CD4-positive, alpha-beta T cell treated with Interleukin-12 subunit alpha and Interleukin-12 subunit beta, for 1 hour (primary cell): ENCODE measurements around the gene MYDGF.
A peak's percentile ranks its signal among the peaks of the same experiment; 100 is the strongest.

Experiments
- DNase-seq: peaks from one replicate; pipeline ENCODE4 v3.0.0-alpha.2; 2020

The MYDGF gene

DNA sequence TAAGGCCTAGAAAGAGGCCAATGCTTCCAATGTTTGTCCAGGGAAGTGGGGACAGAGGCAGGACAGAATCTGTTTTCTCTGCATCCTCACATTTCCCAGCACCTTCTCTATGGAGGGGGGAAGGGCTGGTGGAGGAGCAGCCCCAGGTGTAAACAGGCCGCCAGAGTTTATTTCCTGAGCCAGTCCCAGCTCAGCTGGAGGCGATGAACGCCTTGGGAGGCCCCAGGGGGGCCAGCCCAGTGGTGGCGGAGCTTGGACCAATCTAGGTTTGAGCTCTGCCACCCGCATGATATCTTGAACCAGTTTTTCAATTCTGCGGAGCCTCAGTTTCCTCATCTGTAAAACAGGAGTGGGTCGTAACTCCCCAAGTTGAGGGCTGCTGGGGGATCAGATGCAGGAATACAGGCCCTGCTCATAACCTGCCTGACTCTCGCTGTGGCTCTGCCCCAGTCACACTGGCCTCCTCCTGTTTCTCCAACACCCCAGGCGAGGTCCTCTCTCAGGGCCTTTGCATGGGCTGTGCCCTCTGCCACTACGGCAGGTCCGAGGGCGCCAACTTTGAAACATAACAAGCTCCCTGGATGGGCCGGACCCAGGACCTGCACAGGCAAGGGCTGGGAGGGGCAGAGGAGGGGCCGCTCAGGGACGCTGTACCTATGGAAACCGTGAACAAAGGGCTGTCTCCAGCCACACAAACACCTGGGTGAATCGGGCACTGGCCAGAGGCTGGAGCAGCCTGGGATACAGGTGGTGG lies 29.7 kb downstream of the MYDGF start:
- DNase-seq = no peak

DNA sequence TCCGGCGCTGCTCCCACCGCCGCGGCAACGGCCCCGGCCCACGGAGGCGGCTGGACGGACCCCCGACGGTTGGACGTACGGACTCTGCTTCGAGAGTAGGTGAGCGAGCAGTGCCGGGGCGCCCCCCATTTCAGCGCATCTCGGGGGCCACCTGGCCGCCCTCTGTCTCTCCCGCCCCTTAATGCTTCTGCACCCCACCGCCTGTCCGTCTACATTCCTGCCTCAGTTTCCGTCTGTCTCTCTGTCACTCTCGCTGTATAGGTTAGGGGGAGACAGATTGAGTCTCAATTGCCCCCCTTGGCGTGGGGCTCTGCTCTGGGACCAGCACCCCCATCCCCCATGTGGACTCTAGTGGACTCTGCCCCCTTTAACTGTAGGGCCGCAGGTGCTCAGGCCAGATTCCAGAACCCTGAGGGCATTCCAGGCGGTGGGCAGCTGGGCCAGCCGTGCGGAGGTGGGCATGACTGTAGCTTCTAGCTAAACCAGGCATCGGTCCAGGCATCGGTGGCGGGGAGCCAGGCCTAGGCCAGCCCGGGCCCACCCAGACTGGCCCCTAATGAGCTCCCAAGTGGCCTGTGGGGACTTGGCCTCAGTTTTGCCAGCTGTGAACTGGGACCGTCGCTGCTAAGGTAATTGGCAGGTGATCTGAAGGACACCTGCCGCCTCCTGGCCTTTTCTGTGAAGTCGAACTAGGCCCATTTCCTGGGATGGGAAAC lies 30.5 kb downstream of the MYDGF start:
- DNase-seq = peak; percentile 12

DNA sequence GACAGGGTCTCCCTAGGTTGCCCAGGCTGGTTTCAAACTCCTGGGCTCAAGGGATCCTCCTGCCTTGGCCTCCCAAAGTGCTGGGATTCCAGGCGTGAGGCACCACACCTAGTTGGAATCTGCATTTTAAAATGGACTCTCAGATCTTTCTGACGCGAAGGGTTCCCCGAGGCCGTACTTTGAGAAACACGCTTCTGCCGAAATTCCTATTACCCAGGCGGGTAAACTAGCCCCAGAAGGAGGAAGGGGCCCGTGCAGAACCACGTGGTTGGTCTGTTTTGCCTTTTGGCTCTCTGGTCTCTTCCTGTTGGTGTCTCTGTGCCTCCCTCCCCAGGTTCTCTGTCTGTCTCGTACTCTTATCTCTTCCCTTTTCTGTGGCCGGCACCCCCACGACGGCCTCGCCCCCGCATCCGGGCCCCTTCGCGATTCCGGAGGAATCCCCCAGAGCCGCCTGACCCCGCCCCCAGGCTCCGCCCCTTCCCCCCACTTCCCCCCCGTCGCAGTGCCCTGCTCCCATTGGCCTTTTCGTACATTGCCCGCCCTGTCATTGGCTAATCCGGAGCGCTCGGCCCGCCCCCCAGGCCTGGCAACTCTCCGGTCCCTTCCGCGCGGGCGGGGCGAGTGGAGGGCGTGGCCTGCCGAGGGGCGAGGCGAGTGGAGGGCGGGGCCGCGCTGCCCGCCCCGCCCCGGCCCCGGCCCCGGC lies 31.2 kb downstream of the MYDGF start, which contains the start of gene TNFAIP8L1:
Gene TNFAIP8L1 (plus strand): TSS at position 689 of the 703 bp plus-strand sequence. CDS start 12,354 bp downstream, outside the sequence.
- DNase-seq = peak; percentile 99

DNA sequence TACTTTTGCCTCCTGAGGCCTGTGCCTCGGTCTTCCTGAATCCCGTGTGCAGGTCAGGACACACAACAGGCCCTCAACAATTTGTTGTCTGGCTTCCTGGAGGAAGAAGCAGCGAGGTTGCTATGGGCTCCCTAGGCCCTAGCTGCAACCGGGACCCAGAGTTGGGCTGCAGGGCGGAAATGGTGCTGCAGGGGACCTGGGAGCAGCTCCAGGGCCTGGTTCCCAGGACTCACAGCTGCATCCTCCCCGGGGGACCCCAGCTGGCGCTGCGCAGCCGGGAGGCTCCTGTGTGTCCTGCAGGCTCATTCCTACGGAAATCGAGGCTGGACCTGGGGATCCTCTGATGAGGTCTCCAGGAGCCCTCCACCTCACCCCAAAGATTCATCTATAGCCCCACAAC lies 31.8 kb downstream of the MYDGF start:
- DNase-seq = no peak

DNA sequence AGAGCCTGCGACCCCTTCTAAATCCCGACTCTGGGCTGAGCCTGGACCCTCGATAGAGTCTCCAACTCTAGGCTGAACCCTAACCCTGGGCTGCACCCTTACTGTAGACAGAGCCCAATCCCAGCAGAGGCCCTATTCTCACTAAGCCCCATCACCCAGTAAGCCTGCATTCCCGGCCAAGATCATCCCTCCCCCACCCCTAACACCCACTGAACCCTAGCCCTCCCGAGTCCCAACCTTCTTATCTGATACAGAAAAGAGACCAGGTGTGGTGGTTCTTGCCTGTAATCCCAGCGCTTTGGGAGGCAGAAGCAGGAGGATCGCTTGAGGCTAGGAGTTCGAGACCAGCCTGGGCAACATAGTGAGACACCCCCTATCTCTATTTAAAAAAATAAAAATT lies 33.4 kb downstream of the MYDGF start:
- DNase-seq = no peak

DNA sequence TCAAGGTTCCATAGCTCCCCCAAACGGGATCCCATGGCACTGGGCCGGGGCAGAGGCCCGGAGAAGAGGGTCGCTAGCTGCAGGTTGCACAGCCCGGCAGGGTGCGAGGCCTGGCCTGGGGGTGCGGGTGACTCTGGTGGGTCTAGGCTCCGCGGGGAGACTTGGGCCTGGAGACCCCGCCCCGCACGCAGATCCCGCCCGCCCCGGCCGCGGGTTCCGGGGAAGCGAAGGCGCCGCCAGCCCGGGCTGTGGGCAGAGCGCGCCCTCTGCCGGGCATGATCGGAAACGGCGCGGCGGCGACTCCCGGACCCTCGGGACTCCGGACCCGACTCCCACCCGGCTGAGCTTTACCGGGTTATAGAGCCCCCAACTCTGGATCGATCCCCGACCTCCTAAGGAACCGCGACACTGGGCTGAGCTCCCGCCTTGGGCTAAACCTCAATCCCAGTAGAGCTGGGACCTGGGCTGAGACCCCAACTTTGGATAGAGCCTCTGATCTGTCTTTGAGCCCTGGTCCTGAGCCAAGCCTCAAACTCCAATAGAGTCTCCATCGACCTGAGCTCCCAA lies 33.9 kb downstream of the MYDGF start:
- DNase-seq = peak; percentile 78

DNA sequence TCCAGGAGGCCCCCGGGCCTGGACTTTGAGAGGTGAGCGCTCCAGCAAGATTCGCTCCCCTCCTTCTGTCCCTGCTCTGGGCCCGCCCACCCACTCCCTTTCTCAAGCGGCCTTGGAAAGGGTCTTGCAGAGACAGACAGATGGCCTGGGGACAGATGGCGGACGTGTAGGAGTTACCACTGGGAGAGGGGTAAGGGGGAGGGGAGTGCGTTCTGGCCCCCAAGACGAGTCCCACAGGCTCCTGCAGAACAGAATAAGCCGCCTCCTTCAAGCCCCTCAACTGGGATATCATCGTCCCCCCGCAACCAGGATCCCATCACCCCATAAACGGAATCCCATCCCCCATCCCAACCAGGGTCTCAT lies 34.4 kb downstream of the MYDGF start:
- no peak for DNase-seq

DNA sequence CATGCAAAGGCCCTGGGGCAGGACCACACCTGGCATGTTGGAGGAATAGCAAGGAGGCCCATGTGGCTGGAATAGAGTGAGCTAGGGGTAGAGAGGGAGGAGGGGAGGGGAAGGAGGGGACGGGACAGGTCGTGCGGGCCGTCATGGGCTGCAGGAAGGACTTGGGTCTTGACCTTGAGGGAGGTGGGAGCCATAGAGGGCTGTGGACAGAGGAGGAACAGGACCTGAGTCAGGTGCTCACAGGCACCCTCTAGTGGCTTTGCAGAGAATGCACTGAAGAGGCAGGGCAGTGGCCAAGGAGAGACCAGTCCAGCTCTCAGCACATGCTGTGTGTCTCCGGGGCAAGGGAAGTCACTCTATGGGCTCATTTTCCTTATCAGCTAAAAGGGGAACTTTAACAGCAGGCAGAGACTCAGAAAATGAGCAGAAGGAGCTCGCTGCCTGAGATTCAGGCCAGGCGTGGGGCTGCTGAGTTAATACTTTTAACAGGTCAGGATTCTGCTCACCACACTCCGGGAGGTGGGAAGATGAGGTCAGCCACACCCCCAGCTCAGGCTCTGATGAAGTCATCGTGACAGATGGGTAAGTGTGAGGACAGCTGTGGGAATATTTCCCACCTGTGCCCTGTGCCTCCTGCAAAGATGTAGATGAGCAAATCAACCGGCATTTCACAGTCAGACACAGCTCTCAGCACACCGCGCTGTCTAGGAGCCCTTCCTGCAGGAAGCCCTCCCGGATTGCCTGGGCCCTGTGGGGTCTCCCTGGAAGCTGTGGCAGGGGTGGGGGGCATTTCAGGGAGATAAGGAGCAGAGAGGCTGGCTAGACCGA lies 36.8 kb downstream of the MYDGF start:
- peak; percentile 66 for DNase-seq

DNA sequence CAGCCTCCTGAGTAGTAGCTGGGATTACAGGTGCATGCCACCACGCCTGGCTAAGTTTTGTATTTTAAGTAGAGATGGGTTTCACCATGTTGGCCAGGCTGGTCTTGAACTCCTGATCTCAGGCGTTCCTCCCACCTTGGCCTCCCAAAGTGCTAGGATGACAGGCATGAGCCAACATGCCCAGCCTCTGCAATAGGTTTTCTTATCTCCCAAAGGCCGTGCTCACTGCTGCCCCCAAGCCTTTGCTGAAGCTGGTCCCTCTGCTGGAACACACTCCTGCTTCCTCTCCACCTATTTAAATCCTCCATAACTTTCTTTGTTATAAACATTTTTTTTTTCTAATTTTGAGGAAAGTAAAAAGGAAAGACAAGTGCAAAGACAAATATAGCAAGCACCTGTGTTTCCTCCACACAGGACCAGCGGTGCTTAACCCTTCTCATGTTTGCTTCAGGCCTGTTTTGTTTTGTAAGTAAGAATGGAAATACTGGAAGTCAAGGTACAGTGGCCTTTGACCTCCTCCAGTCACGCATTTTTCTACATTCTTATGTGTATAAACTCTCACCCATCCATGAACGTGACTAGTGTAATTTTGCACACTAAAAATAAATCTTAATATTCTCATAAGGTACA lies 45.3 kb downstream of the MYDGF start:
- DNase-seq = no peak

DNA sequence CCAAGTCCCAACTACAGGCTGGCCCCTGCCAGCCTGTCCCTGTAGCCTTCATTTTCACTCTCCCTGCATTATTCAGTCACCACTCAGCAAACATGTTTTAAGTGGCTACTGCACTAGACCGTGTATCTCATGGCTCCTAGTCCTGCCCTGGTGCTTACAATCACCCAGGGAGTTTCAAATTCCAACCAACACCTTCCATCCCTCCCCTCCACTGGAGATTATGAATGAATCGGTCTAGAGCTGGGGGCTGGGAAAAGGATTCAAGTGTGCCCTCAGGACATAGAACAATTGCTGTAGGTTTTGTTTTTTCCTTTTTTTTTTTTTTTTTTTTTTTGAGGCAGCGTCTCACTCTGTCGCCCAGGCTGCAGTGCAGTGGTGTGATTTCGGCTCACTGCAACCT lies 45.8 kb downstream of the MYDGF start:
- no peak for DNase-seq

DNA sequence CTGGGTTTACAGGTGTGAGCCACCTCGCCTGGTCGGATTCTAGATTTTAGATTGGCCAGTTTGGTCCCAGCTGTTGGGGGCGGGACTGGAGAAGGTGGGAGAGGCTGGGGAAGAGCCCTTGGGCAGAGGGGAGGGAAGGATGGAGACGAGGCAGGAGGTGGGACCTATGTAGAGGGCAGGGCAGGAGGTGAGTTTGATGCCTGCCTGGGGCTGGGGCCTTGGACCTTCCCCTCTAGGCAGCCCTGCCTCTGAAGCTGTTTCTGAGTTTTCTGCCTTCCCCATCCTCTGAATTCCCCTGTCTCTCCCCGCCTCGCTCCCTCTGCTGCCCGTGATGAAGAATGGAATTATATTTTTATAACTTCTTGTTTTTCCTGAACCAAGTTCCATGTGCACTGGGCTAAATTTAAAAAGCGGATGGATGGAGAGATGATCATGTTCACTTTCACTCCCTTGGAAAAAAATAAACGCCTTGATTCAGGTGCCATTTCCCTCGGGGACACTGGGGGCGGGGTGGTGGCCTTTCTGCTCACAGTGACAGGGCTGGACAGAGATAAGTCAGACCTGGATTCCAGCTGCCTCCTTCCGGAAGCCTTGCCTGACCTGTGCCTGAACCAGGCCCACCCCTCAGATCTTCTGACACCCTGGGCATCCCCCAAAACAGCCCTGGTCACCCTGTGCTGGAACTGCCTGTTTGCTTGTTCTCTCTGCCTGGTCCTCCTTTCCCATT lies 47.3 kb downstream of the MYDGF start:
- no peak for DNase-seq

DNA sequence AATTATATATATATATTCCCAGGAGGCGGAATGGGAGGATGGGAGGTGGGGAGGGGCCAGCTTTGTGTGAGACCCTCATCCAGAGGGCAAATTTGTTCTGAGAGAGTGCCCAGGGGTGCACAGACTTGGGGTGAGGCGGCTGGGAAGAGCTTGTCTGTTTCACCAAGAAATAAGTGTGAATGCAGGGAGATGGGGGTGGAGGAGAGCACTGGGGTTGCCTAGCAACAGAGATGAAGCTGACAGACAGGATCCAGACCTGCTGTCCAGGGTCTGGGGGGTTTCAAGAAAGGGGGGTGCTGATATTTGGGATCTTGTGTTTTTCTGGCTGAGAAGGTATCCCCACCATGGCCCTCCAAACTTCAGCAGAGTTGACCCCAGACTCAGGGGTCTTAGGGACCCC lies 49.5 kb downstream of the MYDGF start:
- DNase-seq = no peak

DNA sequence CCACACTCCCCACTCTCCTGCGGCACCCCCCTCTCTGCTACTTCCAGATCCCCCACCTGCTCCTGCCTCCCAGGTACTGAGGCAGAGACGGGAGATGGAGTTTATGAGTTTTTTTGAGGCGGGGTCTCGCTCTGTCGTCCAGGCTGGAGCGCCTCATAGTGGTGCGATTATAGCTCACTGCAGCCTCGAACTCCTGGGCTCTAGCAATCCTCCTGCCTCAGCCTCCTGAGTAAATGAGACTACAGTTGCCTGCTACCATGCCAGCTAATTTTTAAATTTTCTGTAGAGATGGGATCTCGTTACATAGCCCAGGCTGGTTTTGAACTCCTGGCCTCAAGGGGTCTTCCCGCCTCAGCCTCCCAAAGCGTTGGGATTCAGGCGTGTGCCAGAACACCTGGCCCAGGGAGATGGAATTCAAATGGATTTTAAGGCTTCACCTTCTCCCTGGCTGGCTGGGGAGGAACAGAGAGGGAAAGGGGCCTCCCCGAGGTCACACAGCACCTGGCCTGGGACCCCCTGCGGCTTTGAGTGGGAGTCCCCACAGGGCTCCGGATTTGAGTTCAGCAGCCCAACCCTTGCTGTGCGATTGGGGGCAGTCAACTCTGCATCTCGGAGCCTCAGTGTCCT lies 50.4 kb downstream of the MYDGF start:
- DNase-seq = no peak

DNA sequence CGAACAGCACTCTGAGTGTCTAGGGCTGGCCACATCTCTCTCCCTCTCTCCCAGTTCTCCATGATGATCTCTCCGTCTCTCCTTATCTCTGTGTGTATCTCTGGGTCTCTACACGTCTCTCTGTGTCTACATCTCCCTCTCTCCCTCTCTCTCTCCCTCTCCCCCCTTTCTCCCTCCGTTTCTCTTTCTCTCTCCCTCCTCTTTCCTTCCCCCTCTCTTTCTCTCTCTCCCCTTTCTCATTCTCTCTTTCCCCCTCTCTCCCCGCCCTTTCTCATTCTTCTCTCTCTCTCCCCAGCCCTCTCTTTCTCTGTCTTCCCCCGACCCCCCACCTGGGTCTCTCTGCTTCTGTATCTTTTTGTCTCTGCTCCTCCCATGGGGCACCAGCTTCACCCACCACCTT lies 52.1 kb downstream of the MYDGF start:
- DNase-seq = no peak

DNA sequence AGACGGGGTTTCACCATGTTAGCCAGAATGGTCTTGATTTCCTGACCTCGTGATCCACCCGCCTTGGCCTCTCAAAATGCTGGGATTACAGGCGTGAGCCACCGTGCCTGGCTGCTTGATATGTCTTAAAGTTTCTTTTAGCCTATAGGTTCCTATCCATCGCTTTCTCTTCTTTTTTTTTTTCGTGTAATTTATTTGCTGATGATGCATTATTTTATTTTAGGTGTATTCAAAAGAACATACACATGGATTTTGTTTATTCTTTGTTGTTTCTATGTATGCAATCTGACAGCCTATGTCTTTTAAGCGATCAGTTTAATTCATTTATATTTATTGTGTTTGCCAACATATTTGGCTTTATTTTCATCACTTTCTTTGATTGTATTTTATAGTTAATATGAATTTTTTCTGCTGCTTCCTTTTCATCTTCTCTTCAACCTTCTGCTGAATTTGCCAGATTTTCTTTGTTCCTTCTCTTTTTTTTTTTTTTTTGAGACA lies 56.8 kb downstream of the MYDGF start:
- no peak for DNase-seq

DNA sequence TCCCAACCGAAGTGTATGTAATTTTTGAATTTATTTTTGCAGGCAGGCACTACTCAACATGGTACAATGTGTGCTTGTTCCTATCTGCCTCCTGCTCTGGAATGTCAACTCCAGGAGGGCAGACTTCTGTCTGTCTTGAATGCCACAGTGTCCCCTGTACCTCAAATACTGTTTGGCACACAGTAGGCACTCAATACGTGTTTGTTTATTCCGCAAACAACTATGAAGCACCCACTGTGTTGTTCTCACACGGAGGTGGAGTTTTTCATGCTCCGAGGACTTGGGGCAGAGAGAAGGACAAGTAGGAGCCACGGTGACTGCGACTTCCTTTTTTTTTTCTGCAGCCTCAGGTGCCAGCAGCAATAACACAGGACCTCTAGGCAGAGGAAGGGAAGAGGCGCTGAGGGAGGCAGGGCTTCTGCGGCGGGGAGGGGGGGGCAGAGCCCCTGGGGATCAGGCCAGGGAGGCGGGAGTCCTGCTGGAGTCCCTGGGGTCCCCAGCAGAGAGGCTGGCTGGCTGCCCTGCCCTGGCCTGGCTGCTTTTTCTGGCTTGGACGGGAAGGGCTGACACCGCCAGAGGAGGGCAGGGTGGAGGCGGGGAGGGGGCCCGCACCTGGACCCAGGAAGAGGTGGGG lies 60.1 kb downstream of the MYDGF start:
- no peak for DNase-seq
